Effector CD4-positive, alpha-beta T cell (primary cell): ENCODE data around the gene PRPF40B.
A peak's percentile ranks its signal among the peaks of the same experiment; 100 is the strongest.
"Not testable (repeated sequence)": the region's sequence is repeated elsewhere in the genome, so short reads cannot be mapped to it uniquely, and the experiment has no call there.

Experiments
- DNase-seq: peaks from one replicate; pipeline ENCODE4 v3.0.0-alpha.2; 2020

Gene PRPF40B

DNA sequence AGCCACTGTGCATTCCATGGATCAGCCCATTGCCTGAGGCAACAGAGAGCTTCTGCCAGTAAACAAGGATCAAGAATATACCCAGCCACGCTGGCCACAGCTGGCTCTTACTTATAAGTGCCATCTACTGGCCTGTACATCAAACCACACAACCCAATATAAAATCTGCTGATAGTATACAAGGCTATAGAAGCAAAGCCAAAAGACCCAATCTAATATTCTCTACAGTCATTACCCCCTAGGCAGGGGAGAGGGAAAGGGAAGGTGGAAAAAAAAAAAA is 13.5 kb upstream of the PRPF40B start:
- no peak for DNase-seq

- DNase-seq = not testable (repeated sequence)
These were observed 12.6 kb upstream of the PRPF40B start for GRCh38 chr12:49610785-49611184.

DNA sequence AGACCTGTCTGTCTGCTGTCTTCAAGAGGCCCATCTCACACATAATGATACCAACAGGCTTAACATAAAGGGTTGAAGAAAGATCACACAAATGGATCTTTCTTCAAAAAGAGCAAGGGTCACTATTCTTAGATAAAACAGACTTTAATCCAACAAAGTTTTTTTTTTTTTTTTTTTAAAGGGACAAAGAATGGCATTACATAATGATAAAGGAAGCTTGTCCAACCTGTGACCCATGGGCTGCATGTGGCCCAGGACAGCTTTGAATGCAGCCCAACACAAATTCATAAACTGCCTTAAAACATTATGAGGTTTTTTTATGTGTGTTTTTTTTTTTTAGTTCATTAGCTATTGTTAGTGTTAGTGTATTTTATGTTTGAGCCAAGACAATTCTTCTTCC is 11.2 kb upstream of the PRPF40B start:
- DNase-seq = no peak

- DNase-seq = no peak
These were observed 7.6 kb upstream of the PRPF40B start for GRCh38 chr12:49615725-49616124.

DNA sequence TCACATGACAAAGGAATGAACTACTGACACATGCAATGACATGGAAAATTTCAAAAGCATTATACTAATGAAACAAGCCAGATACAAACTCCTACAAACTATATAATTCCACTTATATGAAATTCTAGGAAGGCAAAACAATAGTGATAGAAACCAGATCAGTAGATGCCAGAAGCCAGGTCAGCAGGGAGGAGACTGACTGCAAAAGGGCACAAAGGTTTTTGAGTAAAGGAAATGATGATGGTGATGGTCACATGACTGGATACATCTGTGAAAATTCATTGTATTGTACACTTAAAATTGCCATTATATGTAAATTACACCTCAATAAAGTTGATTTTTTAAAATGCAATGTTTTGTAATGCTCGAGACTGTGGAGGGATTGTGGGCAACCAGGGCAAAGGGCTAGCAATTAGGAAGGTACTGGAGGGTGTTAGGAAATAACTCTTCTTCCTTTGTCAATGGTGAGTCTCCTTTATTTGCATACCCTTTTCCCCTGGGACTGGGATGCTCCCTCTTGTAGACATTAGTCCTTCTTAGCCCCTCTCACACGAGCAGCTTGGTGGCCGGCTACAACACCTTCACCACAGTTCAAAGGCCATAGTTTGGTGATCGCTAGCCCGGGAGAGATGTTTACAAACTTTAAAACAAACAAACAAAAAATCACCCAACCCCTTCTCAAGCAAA is 6.7 kb upstream of the PRPF40B start:
- no peak for DNase-seq

DNA sequence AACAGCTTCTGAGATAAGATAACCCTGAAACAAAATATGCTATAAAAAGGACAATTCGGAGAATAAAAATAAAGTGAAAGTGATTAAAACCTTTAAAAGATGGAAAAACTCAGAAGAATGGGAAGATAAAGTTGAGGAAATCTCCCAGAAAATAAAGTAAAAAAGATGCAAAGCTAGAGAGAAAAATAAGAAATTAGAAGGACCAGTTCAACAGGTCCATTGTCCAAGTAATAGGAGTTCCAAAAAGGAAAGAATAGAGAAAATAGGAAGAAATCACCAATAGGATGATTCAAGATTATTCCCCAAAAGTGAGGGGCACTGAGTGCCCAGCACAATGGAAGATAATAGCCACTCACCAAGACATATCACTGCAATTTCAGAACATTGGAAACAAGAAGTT is 4.8 kb upstream of the PRPF40B start:
- DNase-seq = no peak

GRCh38 chr12:49619286-49619685 is 4.1 kb upstream of the PRPF40B start:
- DNase-seq = no peak

DNA sequence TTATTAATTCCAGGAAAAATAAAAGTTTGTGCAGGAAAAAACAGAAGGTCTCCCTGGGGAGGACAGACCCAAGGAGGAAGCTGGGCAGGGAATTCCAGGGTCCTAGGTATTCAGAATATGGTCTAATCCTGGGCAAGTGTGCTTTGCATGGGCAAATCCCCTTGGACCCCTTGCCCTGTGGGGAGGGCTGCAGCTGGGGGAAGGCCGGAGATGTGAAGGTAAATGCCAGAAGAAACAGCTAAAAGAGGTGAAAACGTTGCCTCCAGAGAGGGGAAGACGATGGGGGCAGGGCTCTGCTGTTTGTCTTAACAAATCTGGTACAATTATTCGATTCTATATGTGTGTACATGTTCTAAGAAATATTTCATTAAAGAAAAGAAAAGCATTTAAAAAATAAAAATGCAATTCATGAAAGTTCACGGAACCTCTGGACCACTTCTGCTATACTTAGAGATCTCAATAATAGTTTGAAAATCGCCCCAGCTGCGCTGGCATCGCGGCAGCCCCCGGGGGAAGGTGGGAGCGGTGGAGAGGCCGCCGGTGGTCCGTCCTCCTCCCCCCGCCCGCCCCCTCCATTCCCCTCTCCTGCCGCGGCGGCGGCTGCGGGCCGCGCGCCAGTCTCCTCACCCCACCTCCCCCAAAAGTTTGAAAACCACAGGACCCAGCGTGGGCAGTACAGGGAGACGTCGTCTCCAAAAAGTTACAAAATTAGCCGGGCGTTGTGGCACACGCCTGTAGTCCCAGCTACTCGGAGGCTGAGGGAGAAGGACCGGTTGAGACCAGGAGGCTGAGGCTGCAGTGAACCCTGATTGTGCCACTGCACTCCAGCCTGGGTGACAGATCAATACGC is 1.5 kb upstream of the PRPF40B start:
- no peak for DNase-seq

GRCh38 chr12:49622501-49623141 is 740 bp upstream of the PRPF40B start:
- DNase-seq = peak; percentile 33

DNA sequence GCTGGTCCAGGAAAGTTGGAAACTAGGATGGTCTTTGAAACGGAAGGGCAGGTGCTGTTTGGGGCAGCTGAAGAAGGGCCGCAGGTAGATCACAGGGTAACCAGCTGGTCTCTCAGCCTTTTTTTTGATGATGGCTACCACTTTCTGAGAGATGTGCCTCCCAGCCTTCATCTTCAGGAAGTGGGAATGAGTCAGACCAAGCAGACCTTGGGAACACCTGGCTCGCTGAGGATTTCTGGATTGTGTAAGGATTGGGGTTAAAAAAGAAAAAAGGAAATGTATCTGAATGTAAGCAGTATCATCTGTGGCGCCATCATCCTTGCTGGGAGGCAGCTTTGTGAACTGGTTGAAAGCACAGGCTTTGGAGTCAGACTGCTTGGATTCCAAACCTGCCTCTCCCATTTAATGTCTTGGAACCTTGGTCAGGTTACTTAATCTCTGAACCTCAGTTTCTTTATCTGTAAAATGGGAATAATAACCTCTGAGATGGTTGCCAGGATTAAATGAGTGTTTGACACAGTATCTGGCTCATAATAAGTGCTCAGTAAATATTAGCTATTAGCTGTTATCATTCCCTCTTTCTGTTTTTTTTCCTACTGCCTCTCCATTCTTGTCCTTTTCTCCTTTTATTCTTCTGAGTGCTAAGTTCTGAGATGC is 1.7 kb downstream of the PRPF40B start:
- DNase-seq = no peak

- no peak for DNase-seq
These were observed 2.9 kb downstream of the PRPF40B start for GRCh38 chr12:49626169-49626835.

GRCh38 chr12:49626836-49627235 is 3.5 kb downstream of the PRPF40B start:
- DNase-seq = no peak

GRCh38 chr12:49627752-49628360 is 4.5 kb downstream of the PRPF40B start:
- DNase-seq = no peak

DNA sequence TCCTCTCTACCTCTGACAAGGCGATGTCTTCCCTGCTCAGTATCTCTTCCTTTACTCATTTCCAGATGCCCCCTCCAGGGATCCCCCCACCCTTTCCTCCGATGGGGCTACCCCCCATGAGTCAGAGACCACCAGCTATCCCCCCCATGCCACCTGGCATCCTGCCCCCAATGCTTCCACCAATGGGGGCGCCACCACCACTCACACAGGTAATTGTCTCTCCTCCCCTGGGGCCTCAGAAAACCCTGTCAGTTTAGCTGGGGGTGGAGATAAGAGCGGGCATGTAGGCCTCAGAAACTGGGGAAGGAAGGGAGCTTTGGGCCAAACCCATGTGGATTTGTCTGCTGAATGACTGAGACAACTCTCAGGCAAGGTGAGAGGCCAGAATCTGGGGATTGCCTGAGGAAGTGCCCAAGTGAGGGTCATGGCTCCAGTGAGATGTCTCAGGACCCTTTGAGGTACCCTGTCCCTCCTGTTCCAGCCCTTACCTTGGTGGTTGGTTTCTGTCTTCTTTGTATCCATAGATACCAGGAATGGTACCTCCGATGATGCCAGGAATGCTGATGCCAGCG is 8.1 kb downstream of the PRPF40B start:
- no peak for DNase-seq

- DNase-seq = no peak
These were observed 9.0 kb downstream of the PRPF40B start for GRCh38 chr12:49632401-49632800.

GRCh38 chr12:49632986-49633702 is 9.8 kb downstream of the PRPF40B start:
- DNase-seq = no peak

DNA sequence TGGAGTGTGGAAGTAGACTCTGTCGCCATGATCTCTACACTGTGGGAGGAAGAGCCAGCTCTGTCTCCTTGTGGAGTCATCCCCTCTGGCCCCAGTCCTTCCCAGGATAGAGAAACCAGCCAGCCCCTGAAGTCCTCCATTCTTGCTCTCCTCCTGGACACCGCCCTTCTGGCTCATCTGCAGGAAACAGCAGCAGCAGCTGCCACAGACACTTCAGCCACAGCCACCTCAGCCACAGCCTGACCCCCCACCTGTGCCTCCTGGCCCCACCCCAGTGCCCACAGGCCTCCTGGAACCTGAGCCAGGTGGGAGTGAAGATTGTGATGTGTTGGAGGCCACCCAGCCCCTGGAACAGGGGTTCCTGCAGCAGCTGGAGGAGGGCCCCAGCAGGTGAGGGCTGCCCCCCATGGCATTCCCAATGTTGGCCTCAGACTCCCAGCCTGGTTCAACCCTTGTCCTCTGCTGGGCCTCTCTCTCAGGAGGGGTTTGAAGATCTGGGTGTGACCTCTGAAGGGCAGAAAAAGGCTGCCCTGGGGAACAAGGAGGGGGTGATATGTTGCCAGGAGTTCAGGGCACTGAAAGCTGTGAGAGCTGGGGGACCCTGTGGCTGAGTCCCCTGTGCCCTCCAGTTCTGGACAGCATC is 10.5 kb downstream of the PRPF40B start:
- no peak for DNase-seq

DNA sequence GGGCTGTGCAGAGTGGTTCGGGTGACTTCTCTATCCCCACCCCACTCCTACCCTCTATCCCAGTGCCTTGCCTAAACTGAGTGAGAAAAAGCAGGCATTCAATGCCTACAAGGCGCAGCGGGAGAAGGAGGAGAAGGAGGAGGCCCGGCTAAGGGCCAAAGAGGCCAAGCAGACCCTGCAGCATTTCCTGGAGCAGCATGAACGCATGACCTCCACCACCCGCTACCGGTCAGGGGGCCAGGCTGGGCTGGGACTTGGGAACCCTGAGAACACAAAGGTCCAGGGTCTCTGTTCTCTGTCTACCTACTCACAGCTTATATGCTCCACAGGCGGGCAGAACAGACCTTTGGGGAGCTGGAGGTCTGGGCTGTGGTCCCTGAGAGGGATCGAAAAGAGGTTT is 11.7 kb downstream of the PRPF40B start:
- no peak for DNase-seq

- no peak for DNase-seq
These were observed 12.3 kb downstream of the PRPF40B start for GRCh38 chr12:49635656-49636055.

GRCh38 chr12:49636574-49636973 is 13.2 kb downstream of the PRPF40B start:
- no peak for DNase-seq
